Heart left ventricle (tissue), 13 donors: Measurements from ENCODE around the gene LCLAT1.
"Not testable (repeated sequence)": the region's sequence is repeated elsewhere in the genome, so short reads cannot be mapped to it uniquely, and the experiment has no call there.

Experiments
- POLR2A ChIP-seq, 2 donors: fragments of 450-650 bp; IDR thresholded peaks; one replicate each; pipeline ENCODE4 v1.6.1; 2017; ENCODE audit warnings: antibody characterized with exemption in 2 of 2, mild to moderate bottlenecking in 2 of 2, moderate library complexity in 2 of 2
- TF ChIP-seq, protein P1 (sequence below), 12 donors: fragments of 200-600 bp; sonication (generic) in 4 of 12; IDR thresholded peaks; one replicate each; pipeline versions ENCODE4 v1.5.0 to v1.8.0; 2018 to 2022; ENCODE audit warnings: antibody characterized with exemption in 12 of 12, mild to moderate bottlenecking in 5 of 12
- donor health status: ischemic (EF 13 %, LVEDD 7.1; RV severe dilation, severe dysfunction).
- donor health status: DM: no; HTN: yes; CAD: no.
- donor health status: DM: no; HTN: no; CAD: no.
- donor health status: ischemic (EF 25% LVEDD 6.9; RV normal size, moderate dysfunction).
- donor health status: ischemic (EF 25% LVEDD 5.7; RV mildly dilated, moderate dysfunction).
- donor health status: ischemic (EF 35%, LVEDD 5.7; RV mildly dilated, moderate dysfunction).
- donor health status: nonischemic (EF 11% LVEDD 7.7; RV severe dilation, severe dysfunction).
- donor health status: DM: yes; HTN: yes; CAD: no.
- donor health status: PGD.
- donor health status: ischemic (EF 29% LVEDD 5.4; RV normal size, mild dysfunction).
- donor health status: nonischemic (EF 23%, LVEDD 6.1; RV moderate dilation, normal function).

DNA sequence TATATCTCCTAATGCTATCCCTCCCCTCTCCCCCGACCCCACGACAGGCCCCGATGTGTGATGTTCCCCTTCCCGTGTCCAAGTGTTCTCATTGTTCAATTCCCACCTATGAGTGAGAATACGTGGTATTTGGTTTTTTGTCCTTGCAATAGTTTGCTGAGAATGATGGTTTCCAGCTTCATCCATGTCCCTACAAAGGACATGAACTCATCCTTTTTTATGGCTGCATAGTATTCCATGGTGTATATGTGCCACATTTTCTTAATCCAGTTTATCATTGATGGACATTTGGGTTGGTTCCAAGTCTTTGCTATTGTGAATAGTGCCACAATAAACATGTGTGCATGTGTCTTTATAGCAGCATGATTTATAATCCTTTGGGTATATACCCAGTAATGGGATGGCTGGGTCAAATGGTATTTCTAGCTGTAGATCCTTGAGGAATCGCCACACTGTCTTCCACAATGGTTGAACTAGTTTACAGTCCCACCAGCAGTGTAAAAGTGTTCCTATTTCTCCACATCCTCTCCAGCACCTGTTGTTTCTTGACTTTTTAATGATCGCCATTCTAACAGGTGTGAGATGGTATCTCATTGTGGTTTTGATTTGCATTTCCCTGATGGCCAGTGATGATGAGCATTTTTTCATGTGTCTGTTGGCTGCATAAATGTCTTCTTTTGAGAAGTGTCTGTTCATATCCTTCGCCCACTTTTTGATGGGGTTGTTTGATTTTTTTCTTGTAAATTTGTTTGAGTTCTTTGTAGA is 20.2 kb downstream of the LCLAT1 start:
- TF ChIP-seq, protein P1, sequence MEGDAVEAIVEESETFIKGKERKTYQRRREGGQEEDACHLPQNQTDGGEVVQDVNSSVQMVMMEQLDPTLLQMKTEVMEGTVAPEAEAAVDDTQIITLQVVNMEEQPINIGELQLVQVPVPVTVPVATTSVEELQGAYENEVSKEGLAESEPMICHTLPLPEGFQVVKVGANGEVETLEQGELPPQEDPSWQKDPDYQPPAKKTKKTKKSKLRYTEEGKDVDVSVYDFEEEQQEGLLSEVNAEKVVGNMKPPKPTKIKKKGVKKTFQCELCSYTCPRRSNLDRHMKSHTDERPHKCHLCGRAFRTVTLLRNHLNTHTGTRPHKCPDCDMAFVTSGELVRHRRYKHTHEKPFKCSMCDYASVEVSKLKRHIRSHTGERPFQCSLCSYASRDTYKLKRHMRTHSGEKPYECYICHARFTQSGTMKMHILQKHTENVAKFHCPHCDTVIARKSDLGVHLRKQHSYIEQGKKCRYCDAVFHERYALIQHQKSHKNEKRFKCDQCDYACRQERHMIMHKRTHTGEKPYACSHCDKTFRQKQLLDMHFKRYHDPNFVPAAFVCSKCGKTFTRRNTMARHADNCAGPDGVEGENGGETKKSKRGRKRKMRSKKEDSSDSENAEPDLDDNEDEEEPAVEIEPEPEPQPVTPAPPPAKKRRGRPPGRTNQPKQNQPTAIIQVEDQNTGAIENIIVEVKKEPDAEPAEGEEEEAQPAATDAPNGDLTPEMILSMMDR (IDR thresholded peaks at IDR 0.05): not testable (repeated sequence)
- TF ChIP-seq POLR2A (IDR thresholded peaks at IDR 0.05): not testable (repeated sequence)
